Amniotic stem cell (primary cell): ENCODE data around the gene CPEB4.
A peak's percentile ranks its signal among the peaks of the same experiment; 100 is the strongest.

ENCODE experiments used
- DNase-seq: peaks from one replicate; lab custom pipeline; 2025; lab: John Stamatoyannopoulos, UW

The CPEB4 gene

DNA sequence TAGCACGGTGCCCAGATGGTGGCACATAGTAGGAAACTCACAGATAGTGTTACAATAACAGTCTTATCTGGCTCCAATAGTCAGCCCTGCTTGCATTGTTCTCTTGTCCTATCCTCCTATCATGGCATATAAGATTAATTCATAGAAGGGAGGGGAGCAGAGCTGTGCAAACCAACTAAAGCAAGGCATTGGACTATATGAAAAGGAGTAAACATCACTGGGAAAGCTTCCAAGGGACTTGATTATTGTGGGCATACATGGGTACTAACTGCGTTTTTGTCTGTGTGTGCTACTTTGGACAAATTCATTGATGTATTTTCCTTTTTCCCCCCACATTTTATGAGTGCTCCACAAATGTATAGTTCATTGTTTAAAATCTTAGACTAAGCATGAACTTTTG lies 57.0 kb downstream of the CPEB4 start:
- DNase-seq = no peak

DNA sequence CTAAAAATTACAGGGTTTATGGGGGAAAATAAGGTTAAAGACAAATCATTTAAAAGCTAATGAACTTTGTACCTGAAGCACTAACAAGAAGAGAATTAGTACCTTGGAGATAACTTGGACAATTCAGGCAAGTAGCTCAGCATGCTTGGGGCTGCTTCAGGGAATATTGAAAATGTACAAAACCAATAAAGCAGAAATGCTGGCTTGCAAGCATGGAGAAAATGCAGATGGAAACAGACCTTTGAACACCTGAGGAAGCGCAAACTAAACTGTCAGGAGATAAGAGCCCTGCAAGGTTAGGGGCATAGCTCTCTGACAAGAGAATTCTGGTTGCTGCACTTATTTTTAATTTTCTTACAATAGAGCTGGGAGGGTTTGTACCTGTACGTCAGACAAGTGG lies 58.2 kb downstream of the CPEB4 start:
- no peak for DNase-seq

DNA sequence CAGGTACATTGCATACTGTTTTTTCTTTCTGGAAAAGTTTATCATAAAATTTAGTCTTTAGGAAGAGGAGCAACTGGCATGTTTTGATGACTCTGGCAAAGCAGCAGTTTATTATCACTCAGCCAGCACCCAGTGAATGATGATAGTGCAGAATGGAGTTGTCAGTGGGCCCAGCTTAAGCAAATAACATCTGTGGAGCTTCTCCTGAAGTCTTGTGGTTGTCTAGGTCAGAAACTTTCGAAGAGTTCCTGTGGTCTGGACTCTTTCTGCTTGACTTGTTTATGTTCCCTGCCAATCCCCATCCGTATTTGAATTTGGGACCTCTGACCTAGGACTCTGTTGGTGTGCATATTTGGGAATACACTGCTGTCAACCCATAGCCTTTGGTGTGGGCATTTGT lies 62.7 kb downstream of the CPEB4 start:
- DNase-seq = no peak

DNA sequence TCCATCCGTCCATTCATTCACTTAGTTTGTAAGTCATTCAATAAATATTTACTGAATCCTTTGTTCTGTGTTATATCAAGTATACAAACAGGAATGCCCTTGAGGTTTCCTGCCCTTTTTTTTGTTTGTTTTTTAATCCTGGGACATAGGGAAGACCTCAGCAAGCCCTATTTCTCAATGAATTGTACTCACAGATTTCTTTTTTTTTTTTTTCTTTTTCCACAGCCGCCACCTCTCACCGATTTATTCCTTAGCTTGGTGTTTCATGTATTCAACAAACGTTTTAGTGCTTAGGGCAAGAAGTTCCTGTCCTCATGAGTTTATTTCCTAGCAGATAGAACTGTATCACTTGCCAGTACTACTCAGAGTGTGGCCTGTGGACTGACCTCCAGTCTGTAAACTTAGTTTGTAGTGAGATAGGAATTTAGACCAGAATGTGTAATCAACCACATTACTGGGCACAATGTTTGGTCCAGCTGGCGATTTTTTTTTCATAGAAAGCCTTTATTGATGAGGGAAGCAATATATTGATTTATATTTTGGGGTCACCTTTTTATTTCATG lies 65.5 kb downstream of the CPEB4 start:
- no peak for DNase-seq

DNA sequence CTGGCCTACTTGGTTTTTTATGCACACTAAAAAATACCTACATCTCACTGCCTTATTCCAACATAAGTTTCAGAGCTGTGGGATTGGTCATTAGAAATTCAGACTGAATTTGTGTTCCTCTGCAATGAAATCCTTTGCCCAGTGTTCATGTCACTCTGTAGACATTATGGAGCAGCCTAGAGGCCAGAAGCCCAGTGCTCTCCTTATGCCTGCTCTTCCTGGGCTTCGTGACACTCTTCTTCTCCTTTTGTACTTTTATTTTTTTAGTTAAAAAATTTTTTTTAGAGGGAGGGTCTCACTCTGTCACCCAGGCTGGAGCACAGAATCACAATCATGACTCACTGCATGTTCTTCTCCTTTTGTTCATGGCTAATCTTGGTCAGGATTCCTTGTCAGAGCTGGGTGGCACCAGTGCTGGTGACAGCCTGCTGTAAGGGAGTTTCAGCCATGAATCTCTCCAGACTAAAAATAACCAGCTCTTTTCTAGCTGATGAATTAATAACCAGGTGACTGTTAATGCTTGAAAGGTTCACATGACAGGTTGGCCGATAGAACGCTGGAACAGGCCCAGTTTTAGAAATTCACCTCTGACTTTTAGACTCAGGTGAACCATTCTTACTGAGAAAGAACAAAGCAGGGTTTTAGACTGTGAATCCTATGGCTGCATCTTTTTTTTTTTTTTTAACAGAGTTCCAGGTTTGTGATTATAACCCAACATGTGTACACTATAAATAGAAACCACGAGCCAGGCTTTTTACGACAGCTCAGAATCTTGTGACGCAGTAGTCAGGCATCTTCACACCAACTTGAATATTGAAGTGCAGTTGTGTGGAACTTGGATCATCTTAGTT lies 66.7 kb downstream of the CPEB4 start:
- no peak for DNase-seq

DNA sequence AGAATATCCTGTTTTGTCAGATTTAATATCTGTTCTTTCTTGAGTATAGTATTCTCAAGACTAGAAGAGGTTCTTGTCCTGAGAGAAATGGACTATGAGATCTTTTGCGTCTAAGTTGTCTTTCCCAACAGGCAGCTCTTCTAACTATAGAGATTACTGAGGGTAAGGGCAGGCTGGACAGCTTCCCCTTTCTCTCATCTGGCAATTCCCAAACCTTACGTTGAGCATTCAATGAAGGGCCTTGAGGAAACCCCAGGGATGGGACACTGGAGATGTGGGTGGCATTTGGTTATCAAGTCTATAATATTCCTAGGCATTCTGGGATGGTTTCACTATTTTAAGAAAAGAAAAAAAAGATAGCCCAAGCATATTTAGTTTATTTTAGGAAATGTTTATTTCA lies 72.8 kb downstream of the CPEB4 start:
- DNase-seq = no peak

DNA sequence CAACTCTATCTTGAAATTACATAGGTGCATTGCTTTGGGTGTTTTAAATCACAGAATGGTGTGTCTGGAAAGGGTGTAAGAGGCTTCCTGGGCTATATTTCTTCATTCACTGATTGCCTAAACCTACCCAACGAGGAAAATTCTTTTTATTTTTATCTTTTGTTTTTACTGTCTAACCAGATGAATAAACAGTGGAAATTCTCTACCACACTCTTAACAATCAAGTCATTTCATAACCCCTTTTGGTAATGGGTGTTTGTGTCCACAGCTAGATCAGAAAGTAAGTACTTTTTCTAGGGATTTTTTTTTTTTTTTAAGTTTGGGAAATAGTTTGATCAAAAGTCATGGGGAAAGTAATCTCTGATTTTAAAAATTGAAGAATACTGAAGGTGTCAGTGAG lies 73.3 kb downstream of the CPEB4 start:
- DNase-seq = no peak

DNA sequence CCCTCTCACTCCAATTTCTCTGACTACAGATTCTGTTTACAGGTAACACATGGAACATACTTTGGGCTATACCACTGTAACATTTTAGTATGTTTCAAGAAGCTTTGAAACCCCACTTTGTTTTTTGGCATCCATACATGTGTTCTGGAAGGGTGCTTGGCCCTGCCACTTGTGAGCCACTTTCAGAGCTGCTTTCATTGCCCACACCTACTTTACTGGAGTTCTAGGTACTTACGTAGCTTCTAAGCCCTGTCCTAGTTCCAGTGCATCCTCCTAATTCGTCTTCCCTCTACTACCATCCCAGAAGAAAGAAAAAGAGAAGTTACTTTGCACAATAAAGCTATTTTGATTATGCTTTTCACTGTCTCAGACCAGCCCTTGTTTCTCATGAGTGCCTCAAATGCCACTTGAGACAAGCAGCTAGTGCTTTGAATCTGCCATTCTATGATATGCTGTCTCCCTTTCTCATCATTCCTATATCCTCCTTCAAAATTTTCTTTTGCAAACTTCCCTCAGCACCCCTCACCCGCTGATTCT lies 74.4 kb downstream of the CPEB4 start:
- no peak for DNase-seq

DNA sequence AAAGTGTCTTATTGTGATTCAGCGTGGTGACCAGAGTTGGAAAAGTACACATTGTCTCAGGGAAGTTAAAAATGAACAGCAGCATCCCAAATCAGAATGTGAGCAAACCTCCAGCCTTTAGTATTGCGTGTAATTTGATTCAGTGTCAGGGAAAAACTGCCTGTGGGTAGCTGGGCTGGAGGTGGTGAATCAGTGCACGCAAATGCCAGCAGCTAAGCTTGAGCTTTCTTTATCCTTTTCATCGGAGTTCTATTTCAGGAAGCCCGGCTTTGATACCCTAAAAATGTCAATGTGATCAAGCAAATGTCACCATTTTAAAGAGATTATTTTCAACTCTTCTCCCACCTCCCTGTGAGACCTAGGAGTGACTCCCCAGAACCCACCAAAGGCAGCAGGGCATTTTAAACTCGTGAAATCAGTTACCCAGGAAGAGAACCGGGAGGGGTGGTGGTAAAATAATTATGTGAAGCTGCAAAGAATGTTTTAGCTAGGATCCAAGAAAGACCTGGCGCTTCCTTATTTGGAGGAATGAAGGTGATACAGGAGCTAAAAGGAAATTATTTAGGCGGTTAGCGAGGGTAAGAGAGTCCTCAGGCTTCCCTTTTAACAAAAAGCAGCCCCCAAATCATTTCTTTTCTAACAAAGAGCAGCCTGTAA lies 75.2 kb downstream of the CPEB4 start:
- peak; percentile 52 for DNase-seq

DNA sequence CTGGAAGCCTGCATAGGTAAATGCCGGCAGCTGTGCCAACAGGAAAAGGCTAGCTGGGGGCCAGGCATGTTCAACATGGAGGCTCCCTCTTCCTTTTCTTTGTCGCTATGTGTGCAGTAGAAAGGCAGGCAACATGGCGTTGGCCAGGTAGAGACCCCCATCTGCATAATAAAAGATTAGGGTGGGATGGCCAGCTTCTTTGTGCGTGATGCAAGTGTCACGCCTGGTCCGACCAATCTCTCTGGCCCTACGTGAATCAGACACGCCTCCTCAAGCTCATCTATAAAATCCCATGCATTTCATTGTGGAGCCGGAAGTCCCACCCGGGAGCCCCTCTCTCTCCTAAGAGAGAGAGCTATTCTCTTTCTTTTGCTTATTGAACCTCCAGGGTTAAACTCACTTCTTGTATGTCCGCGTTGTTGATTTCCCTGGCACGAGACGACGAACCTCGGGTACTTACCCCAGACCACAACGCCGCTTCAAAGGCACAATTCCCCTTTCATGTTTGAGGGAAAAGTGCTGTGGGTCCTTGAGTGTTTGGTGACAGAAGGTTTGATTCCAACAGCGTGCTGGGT lies 75.8 kb downstream of the CPEB4 start:
- DNase-seq = no peak

DNA sequence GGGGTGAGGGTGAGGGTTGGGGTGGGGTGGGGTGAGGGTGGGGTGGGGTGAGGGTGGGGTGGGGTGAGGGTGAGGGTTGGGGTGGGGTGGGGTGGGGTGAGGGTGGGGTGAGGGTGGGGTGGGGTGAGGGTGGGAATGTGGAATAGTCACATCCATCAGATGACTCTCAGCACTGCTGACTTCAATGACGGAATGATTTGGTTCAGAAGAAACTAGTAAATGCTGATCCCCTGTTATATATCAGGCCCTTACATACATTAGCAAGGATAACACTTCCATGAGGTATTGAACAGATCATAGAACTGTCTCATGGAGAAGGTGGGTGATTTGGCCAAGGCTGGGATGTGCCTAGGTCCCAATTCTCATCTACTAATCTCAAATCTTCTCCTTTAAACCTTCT lies 76.4 kb downstream of the CPEB4 start:
- DNase-seq = no peak

DNA sequence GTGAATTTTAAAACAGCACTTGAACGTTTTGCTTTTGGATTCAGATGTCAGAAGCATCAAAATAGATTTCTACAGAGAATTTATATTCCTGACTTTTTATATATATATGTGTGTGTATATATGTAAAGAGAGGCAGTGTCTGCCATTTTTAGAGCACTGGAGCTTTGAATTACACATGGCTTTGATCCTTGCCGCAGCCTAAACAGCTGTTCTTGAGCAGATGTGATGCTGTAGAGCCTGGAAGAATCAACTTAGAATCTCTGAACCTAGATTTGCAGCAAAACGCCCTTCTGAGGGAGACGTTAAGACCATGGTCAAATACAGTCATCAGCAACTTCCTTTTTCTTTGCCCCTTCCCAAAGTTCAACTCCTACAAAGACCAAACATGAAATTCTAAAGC lies 79.1 kb downstream of the CPEB4 start:
- DNase-seq = no peak

DNA sequence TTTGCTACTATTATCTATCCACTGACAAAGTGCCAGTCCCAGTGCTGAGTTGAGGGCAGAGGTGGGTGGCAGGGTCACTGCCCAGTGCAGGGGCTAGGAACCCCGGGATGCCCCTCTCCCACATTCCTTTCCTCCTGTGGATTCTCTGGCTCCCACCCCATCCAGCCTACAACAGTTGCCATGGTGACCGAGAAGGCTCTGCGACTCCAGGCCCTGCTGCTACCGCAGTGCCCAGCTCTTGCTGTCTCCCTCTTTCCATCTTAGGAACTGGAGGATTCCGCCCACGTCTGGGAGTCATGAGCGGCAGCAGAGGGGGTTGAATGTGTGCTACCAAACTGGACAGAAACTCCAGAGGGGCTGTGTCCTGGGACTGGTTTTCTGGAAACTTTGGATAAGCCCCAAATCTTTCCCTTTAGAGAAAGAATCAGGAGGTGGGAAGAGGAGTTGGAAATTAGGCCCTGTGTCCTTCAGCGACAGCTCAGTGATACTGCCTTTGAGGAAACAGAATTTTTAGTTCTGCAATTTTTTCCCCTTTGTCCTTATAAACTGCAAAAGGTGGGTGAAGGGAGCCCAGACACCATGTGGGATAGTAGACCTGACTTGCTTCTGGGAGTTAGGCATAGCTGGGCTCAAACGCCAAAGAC lies 80.1 kb downstream of the CPEB4 start:
- no peak for DNase-seq

DNA sequence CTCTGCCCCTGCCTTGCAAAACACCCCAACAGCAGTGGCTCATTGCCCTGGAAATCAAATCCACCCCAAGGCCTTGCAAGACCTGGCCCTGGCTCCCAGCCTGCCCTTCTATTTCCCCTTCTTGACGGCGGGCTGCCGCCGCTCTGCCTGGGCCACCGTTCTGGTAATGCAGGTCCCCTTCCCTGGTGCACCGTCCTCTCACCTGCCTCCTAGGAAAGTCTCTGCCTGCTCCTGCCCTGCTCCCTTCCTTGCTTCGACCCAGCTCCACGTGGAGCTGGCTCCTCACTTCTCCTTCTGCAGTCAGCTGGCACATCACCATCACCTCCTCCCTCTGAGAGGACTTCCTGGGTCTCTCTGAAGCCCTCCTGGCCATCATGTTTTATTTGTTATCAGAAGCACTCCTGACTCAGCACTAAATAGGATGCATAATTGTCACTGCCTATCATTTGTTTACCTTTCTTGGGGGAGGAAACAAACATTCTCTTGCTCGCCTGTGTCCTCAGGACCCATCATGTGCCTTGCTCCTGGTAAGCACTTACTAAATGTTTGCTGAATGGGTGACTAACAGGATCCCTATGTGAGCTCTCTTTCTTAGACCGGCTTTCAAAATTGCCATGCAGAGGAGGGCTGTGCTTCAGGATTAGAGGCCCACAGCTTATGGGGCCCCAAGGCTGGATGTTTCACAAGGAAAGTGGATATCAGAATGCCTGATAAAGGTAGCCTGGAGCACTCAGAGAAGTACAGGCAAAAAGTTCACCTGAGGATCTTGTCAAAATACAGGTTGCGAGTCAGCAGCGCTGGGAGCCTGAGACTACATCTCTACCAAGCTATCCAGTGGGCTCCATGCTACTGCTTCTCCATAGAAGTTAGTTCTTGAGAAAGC lies 81.3 kb downstream of the CPEB4 start:
- peak; percentile 29 for DNase-seq

DNA sequence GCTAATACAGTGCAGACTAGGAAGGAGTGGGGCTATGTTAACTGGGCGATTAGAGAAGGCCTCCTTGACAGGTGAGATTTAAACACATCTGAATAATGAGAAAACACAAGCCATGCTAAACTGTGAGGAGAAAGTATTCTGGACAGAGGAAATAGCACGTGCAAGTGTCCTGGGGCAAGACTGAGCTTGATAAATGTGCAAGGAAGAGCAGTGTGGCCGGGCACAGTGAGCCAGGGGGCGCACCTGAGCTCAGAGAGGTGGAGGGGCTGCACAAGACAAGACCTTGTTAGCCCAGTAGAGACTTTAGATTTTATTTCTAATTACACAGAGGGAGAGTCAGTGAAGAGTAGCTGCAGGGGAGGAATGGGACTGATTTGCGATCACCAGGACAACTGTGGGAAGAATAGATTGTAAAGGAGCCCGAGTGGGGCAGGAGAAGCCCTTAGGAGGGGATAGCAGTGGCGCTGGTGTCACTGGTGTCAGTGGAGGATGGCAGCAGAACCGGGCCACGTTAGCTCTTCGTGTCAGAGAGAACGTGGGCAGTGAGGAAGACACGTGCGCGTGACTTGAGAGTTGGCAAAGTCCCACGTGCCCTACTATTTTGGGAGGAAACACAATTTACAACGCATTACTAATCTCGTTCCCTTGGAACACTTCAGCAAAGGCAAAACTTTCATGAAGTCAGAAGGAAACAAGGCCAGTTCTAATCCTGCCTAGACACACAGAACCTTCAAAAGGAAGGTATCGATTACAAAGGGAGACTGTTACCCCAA lies 82.9 kb downstream of the CPEB4 start:
- DNase-seq = no peak

DNA sequence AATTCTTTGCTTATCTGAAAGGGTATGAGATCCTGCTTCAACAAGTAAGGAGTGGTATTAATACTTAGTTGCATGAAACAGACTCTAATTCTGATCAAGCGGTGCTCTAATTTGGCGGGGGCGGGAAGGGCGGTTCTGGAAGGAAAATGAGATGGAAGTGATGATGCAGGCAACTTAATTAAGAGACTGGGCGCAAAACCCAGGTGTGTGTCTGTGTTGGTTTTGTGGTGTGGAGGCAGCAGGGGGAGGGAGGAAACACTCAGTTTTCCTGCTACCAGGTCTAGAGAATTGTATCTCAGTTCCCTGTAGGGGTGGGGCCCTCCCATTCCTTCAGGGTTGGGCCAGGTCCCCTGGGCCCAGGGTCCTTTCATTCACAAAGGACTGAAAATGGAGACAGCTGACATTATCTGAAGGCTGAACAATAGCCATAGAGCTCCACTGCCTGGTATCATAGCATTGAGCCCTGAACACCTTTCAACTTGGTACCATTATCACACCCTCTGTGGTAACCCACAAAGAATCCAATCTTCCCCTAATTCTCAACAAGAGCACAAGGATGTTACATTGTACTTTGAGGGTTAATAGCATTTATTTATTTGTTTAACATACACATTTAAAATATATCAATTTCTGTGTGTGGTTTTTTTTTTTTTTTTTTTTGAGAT lies 83.7 kb downstream of the CPEB4 start:
- no peak for DNase-seq

DNA sequence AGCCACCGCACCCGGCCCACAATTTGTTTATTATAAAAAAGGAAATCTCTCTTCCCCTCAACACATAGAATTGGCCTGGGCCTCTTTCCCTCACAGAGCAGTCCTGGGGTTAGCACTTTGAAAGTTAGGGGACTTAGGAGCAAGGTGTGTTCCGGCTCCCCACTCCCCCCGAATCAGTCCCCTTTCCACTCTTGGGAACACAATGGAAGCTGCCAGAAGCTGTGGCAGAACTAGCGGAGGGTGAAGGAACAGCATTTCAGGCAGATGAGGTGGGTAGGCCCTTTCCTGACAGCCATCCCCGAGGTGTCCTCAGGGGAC lies 84.4 kb downstream of the CPEB4 start:
- no peak for DNase-seq

DNA sequence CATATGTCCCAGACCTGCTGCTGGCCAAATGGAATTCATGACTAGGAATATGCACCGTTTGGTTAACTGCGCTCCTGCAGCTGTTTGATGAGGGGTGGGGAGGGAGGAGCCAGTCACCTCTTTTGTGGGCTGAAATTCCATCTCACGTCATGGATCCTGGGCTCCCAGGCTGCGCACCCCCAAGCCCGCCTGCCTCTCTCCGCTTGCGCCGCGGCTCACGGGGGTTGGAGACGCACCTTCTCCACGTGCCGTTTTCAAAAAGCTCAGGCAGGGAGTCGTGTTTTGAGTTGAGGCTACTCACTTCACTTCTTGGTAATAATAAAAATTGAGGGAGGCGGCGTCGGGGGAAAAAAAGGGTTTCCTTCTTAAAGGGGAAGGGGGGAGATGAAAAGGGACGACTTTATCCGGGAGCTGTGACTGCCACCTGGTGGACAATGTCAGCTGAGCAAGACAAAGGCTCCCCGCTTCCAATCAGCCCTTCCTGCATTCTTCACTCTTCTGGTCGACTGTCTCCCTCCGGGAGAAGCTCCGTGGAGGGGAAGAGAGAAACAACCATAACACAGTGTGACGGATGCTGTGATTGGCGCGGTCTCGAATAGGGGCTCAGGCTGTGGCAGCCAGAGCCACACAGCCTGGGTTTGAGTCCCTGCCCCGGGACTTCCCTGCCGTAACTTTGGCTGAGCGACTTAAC lies 84.9 kb downstream of the CPEB4 start:
- DNase-seq = peak; percentile 57

DNA sequence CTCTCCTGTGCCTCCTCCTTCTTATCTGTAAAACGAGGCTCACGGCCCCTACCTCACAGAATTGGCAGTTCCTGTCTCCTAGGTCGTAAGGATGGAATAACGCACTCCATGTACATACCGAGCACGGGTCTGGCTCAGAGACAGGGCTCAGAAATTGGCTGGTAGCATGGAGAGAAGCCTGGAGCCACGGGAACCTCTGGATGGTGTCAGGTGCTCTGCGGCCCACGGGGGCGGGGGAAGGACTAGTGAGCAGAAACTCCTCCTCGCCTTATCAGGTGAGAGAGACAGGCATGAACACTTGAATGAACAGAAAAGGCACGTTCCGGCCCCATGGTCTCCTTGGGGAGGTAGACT lies 85.4 kb downstream of the CPEB4 start:
- DNase-seq = no peak
